Type B pancreatic cell (in vitro differentiated cells): ENCODE results near the gene DMD. TPM values are rescaled to one million over a fixed set of nuclear protein-coding genes. Genes with fewer than 3 reads are reported as not detected.

Source experiments
- DNase-seq: peaks from one replicate; pipeline ENCODE4 v3.0.0; 2021; ENCODE audit warnings: mixed read lengths; ENCODE audit not compliant: unreplicated experiment; ENCODE audit errors: extremely low spot score
- H3K27ac Mint-ChIP-seq: 2 replicates; pipeline ENCODE4 v1.8.0; 2021; ENCODE audit warnings: mild to moderate bottlenecking, mixed read lengths
- H3K27me3 Mint-ChIP-seq: 2 replicates; pipeline ENCODE4 v1.8.0; 2021; ENCODE audit warnings: mixed read lengths
- H3K36me3 Mint-ChIP-seq: 2 replicates; pipeline ENCODE4 v1.8.0; 2021; ENCODE audit warnings: mixed read lengths
- H3K4me1 Mint-ChIP-seq: one replicate; pipeline ENCODE4 v1.8.0; 2021; ENCODE audit warnings: mixed read lengths; ENCODE audit not compliant: unreplicated experiment
- H3K4me3 Mint-ChIP-seq: 2 replicates; pipeline ENCODE4 v1.8.0; 2021; ENCODE audit warnings: mild to moderate bottlenecking, mixed read lengths
- H3K9me3 Mint-ChIP-seq: 2 replicates; pipeline ENCODE4 v1.8.0; 2021; ENCODE audit warnings: mixed read lengths
- total RNA-seq: library from RNA; stranded (reverse); gene quantifications from 2 replicates; pipeline ENCODE4 v1.2.1, GENCODE V29; 2021; ENCODE audit warnings: low replicate concordance
- TF ChIP-seq, protein P1 (sequence below): fragments of 200-600 bp; sonication (generic); conservative IDR thresholded peaks from 2 replicates; pipeline ENCODE4 v1.5.0; 2021; ENCODE audit warnings: antibody characterized with exemption, mild to moderate bottlenecking

The DMD gene
- total RNA-seq, 1 donor from 2014 or later: 57.1 TPM

DNA sequence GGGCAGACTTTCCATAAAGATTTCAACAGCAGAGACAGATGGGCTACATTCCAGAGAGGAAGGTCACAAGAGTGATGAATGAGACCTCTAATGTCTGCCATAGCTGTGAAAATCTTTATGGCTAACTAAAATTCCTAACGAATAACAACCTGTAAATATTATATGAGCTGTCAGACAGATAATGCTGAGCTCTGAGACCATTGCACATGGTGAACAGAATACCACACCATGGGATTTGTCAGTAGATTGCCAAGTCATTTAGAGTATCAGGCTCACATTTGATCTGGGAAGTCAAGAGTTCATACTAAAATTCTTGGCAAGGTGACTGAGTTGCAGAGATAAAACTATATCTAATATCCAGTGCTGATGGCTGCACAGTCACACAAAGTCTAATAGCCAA, 1880.3 kb downstream of the DMD start:
- Mint-ChIP-seq H3K4me3 (no peak overlapping the region), H3K27me3 (no peaks in the 10 kb centered on the region), H3K9me3 (peaks cover 3% of the 10 kb centered on the region), H3K4me1 (no peaks in the 10 kb centered on the region), H3K36me3 (no peaks in the 10 kb centered on the region), H3K27ac (no peak overlapping the region)
- DNase-seq: no peak
- TF ChIP-seq, protein P1, sequence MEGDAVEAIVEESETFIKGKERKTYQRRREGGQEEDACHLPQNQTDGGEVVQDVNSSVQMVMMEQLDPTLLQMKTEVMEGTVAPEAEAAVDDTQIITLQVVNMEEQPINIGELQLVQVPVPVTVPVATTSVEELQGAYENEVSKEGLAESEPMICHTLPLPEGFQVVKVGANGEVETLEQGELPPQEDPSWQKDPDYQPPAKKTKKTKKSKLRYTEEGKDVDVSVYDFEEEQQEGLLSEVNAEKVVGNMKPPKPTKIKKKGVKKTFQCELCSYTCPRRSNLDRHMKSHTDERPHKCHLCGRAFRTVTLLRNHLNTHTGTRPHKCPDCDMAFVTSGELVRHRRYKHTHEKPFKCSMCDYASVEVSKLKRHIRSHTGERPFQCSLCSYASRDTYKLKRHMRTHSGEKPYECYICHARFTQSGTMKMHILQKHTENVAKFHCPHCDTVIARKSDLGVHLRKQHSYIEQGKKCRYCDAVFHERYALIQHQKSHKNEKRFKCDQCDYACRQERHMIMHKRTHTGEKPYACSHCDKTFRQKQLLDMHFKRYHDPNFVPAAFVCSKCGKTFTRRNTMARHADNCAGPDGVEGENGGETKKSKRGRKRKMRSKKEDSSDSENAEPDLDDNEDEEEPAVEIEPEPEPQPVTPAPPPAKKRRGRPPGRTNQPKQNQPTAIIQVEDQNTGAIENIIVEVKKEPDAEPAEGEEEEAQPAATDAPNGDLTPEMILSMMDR: no peak

DNA sequence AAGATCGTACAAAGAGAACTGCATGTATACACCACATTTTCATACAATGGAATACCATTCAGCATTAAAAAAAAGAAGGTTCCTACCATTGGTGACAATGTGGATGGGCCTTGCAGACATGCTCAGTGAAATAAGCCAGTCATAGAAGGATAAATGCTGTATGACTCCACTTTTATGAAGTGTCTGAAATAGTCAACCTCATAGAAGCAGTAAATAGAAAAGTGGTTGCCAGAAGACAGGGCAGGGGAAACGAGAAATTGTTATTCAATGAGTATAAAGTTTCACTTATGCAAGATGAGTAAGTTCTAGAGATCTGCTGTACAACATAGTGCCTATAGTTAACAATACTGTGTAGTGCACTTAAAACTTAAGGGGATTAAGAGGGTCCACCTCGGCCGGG, 1882.1 kb downstream of the DMD start:
- peaks cover 3% of the 10 kb centered on the region for H3K9me3 Mint-ChIP-seq

DNA sequence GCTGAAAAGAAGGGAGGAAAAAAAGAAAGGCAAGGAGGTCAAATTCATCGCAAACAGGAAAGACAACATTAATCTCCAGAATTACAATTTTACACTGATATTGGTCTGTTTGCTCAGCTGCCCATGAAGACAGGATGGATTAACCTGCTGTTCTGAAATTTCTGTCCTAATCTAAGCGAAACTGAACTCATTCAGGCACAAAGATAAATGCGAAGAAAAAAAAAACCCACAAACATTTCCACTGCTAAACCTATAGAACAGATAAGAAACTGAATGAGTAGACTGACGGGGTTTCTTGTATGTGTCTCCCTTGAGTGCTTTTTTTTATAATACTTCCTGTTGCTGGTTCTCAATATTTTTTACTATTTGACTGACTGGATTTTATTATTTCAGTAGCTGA, 1887.7 kb downstream of the DMD start:
- no peak overlapping the region for H3K4me3 Mint-ChIP-seq
- H3K36me3 Mint-ChIP-seq: no peaks in the 10 kb centered on the region
- no peak for DNase-seq
- peaks cover 12% of the 10 kb centered on the region for H3K4me1 Mint-ChIP-seq
- no peak overlapping the region for H3K27ac Mint-ChIP-seq
- peaks cover 7% of the 10 kb centered on the region for H3K9me3 Mint-ChIP-seq
- TF ChIP-seq, protein P1: no peak
- H3K27me3 Mint-ChIP-seq: no peaks in the 10 kb centered on the region

More for the DNA sequence above, 1882.1 kb downstream of the DMD start:
- Mint-ChIP-seq H3K27me3 (no peaks in the 10 kb centered on the region), H3K27ac (no peak overlapping the region), H3K4me3 (no peak overlapping the region), H3K36me3 (no peaks in the 10 kb centered on the region), H3K4me1 (no peaks in the 10 kb centered on the region)
- DNase-seq: no peak
- TF ChIP-seq, protein P1: no peak

DNA sequence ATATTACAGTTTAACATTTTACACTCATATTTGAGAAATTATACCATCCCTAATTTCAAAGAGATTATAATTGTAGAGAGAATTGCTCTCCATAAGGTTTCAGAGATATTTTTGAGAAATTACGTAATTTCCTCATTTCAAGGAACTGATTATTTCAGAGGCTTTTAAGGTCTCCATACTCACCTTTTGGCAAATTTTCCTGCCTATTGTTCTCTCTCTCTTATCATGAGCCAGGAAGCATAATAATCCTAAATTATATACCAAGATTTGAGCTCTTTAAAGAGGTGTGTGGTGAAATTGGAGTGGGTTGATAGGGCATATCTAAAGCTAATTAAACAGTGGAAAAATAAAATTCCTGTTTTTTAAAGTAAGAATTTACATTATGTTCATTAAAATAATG, 1890.6 kb downstream of the DMD start:
- peaks cover 4% of the 10 kb centered on the region for H3K9me3 Mint-ChIP-seq
- no peak for DNase-seq
- no peak overlapping the region for H3K4me3 Mint-ChIP-seq
- H3K27me3 Mint-ChIP-seq: no peaks in the 10 kb centered on the region
- H3K36me3 Mint-ChIP-seq: no peaks in the 10 kb centered on the region
- no peak overlapping the region for H3K27ac Mint-ChIP-seq
- TF ChIP-seq, protein P1: no peak
- H3K4me1 Mint-ChIP-seq: peaks cover 12% of the 10 kb centered on the region

DNA sequence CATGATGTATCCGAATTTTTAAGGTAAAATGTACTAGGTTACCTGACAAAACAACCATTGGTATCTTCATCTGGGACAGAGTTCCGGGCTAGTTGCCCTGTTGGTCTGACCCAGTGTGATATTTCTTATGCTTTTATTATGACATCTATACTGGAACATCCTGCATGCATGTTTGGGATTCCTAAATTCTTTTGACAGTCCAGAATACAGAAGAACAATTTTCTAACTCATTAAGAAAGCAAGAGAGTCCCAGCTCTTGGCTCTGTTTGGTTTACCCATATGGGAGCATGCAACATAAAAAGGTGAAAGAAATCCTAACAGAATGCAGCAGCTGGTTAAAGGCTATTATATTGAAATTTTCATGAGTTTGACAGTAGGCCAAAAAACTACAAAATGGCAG, 1891.8 kb downstream of the DMD start:
- TF ChIP-seq, protein P1: no peak
- Mint-ChIP-seq H3K4me1 (peaks cover 17% of the 10 kb centered on the region), H3K27ac (no peak overlapping the region)

DNA sequence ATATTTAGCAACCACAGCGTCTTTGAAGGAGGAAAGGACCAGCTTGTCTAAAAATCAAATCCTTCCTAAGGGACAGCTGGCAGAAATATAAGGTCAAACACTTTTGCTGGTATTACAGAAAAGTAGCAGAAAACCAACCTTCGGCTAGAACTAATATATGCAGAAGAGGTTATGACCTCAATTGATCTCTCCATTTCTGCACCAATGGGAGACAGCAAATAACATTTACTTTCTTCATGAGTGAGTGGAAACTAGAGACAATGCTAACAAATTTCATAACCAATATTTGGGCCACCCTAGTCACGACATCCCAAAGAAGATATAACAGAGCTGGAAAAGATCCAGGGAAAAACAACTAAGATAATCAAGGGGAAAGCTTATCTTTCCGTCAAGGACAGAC, 1892.5 kb downstream of the DMD start:
- Mint-ChIP-seq H3K4me3 (no peak overlapping the region), H3K27ac (no peak overlapping the region), H3K27me3 (no peaks in the 10 kb centered on the region), H3K4me1 (peaks cover 23% of the 10 kb centered on the region), H3K9me3 (peaks cover 4% of the 10 kb centered on the region), H3K36me3 (no peaks in the 10 kb centered on the region)
- TF ChIP-seq, protein P1: no peak
- DNase-seq: no peak

More for the DNA sequence above, 1891.8 kb downstream of the DMD start:
- H3K36me3 Mint-ChIP-seq: no peaks in the 10 kb centered on the region
- no peak for DNase-seq
- H3K4me3 Mint-ChIP-seq: no peak overlapping the region
- H3K27me3 Mint-ChIP-seq: no peaks in the 10 kb centered on the region
- peaks cover 4% of the 10 kb centered on the region for H3K9me3 Mint-ChIP-seq
